Activated T-helper 1 cell treated with Interleukin-2 at 50 U/mL for 16 hours (primary cell): ENCODE data around the gene PRDM11.

Experiments used
- DNase-seq: peaks from one replicate; pipeline ENCODE4 v3.0.0-alpha.2; 2020; ENCODE audit warnings: low read depth

Gene PRDM11

DNA sequence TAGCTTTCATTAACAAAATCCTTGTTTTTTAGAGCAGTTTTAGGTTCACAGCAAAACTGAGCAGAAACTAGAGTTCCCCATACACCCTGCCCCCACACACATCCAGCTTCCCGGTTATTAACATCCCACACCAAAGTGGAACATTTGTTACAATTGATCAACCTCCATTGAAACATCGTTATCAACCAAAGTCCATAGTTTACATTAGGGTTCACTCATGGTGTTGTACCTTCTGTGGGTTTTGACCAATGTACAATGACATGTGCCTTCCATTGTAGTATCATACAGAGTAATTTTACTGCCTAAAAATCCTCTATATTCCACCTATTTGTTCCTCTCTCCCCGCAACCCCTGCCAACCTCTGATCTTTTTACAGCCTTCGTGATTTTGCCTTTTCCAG lies 28.5 kb downstream of the PRDM11 start:
- no peak for DNase-seq

DNA sequence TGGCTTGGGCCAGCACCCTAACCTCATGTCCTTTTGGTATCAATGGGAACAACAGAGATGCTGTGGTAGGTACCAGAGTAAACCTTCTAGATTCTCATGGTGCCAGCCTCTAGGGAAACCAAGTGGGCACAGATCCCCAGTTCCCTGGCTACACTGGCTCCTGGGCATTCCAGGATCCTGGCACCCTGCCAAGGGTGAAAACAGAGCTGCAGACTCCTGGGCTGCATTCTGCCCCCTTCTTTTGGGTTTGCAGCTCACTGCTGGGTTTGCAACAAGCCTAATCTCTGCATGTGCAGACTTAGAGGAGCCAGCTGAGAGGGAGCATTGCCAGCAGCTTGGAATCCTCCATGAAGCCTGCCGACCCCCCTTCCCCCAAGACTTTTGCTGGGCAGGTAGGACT lies 30.6 kb downstream of the PRDM11 start:
- DNase-seq: no peak

DNA sequence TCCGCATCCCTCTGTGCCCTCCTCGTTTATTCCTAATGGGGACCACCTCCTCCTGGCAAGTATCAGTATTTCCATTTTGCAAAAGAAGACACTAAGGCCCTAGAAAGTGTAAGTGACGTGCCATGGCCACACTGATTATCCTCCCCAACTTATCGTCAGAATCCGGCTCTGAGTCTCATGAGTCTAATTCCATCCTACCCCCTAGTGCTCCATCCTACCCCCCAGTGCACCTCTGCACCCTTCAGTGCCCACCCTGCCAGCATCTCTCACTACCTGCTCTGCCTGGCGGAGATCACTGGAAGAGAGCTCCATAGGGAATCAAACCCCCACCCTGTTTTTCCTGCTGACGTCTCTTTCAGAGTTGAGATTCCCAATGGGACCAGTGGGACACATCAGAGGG lies 31.8 kb downstream of the PRDM11 start:
- no peak for DNase-seq

DNA sequence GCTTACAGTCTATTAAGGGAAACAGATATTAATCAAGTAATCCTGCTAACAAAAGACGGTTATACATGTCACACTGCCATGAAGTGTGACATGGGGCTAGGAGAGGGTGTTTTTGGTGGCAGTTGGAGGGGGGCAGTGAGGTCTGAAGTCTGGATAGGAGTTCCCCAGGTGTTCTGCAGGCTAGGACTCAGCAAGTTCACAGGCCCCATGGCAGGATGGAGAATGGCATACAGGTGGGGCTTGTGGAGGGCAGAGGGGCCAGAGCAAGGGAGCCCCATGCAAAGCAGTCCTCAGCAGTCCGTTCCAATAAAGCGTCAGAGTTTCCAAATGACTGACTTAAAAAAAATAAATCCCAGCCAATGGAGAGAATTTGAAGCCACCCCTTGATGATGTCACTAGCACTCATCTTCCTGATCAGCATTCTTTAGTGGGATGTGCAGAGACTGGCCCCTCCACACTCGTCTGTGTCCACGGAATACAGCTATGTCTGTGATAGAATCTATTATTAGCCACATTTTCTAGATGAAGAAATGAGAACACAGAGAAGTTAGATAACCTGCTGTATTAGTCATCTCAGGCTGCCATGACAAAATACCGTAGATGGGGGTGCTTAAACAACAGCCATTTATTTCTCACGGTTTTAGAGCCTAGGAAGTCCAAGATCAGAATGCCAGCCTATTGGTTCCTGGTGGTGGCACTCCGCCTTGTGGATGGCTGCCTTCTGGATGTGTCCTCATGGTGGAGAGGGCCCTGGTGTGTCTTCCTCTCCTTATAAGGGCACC lies 32.6 kb downstream of the PRDM11 start:
- no peak for DNase-seq

DNA sequence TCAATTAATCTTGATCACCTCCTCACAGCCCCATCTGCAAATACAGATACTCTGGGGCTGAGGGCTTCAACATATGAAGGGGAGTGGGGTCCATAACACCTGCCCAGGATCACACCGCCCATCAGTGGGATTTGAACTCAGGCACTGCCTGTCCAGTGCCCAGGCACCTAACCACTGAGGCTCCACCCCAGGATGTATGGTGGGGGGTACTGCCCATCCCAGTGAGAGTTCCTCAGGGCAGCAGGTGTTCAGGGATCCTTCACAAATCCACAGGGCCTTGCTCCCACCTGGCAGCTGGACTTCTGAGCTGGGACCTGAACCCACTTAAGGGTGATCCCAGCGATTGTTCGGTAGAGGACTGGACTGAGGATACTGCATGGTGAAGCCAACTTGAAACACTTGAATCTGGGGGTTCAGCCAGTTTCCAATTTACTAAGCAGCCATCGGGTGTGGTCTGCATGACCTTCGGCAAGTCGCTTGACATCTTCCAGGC lies 33.3 kb downstream of the PRDM11 start:
- no peak for DNase-seq

DNA sequence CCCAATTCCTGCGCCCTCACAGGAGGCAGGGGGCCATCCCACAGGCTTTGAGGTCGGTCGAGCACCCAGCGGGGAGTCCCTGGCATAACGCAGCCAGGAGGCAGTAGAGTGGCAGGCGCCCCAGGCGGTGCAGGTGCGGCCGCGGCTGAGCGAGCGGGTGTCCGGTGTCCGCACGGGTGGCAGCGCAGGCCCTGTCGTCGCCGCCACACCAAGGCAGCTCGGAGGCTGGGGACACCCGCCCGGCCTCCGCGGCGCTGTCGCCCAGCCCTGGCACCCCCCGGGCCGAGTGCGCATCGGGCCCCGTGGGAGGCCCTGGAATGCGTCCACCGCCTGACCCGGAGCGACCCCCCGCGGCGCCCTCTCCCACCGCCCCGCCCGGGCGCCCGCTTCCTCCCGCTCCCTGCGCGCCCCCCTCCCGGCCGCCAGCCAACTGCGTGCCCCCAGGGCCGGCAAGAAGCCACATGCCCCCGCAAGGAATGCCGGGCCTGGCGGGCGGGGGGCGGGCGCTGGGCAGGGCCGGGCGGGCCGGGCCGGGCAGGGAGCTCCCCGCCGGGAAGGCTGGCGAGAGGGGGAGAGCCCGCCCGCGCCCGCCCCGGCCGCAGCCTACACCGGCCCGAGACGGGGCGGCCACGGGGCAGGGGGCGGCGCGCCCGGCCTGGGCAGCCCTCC lies 33.9 kb downstream of the PRDM11 start:
- DNase-seq: no peak

DNA sequence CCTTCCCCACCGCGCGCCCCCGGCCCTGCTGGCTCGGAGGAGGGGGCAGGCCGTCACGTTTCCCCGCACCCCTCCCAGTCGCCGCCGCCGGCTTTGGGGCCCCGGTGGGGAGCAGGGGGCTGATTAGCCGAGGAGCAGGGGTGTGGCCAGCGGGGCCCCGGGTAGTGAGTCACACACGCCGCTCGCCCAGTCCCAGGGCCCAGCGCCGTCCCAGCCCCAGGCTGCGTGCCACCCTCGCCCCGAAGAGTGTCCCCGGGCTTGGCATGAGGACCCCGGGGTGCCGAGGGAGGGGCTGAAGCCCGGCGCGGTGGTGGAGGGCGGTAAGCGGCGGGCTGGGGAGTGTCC lies 34.4 kb downstream of the PRDM11 start:
- DNase-seq: peak; percentile 17

DNA sequence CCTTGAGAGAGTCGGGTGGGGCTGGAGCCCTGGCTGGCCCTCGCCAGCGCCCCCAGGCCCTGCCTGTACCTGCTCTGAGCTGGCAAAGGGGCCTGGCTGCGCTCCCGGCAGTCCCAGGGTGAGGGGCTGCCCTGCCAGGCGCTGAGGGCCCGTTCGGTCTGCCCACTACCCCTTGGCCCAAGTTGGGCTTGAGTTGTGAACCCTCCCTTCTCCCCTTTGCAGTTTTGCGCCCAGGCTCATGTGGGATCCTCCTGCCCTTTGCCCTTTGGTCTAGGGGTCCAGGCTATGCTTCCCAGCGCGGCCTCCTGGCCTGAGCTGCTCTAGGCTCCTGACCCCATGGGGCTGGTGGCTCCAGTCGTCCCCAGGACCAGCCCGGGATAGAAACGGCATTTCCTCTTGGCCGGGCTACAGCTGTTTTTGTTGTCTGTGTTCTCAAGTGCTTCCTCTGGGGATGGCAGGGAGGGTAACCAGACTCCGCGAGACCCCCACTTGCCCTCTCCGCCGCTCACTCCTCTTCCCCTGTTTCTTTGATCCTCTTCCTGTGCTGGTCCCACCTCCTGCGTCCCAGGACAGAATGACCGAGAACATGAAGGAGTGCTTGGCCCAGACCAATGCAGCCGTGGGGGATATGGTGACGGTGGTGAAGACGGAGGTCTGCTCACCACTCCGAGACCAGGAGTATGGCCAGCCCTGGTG lies 34.9 kb downstream of the PRDM11 start:
- no peak for DNase-seq

DNA sequence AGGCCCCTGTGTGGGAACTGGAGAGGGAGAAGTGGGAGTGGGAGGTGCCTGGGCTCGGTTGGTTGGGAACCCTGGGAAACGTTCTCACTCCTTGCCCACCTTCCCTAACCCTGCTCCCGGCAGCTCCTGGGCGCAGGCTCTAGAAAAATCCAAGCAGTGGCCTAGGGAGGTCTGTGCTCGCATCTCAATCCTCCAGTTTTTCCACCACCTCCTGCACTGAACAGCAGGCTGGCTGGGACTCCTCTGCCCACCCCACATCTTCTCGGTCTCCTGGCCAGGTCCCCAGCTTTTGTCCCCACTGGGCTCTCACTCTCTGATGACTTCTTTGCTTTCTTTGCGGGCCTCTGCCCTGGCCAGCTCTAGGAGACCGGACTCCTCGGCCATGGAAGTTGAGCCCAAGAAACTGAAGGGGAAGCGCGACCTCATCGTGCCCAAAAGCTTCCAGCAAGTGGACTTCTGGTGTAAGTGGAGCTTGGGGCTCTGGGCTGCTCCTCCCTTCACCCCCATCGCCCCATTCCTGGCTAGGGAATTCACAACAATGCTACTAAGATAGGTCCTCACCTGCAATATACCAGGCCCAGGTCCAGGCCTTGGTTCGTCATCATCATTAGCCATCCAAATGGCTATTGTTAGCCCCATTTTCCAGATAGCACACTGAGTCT lies 35.6 kb downstream of the PRDM11 start:
- DNase-seq: no peak

DNA sequence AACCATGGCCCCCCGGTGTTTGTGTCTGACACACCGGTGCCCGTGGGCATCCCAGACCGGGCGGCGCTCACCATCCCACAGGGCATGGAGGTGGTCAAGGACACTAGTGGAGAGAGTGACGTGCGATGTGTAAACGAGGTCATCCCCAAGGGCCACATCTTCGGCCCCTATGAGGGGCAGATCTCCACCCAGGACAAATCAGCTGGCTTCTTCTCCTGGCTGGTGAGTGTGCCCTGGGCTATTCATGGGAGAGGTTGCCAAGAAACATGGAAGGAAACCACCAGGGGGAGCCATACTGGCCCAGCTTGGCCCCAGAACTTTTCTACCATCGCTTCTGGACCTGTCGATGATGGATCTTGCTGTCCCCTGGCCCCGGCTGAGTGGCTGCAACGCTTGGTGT lies 36.5 kb downstream of the PRDM11 start:
- DNase-seq: no peak

DNA sequence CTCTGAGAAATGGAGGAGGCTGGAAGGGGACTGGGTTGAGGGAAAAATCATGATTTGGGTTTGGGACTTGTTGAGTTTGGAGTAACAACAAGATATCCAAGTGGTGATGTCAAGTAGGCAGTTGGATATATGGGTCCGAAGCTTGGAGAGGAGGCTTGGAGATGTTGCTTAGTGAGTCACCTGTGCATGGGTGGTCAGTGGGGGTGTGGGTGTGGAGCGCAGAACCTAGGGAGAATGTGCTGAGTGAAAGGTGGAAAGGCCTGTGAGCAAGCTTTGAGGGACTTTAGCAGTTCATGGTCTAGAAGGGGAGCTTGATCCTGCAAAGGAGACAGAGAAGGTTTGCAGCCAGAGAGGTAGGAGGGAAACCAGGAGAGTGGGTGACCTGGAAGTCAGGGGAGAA lies 38.2 kb downstream of the PRDM11 start:
- no peak for DNase-seq

DNA sequence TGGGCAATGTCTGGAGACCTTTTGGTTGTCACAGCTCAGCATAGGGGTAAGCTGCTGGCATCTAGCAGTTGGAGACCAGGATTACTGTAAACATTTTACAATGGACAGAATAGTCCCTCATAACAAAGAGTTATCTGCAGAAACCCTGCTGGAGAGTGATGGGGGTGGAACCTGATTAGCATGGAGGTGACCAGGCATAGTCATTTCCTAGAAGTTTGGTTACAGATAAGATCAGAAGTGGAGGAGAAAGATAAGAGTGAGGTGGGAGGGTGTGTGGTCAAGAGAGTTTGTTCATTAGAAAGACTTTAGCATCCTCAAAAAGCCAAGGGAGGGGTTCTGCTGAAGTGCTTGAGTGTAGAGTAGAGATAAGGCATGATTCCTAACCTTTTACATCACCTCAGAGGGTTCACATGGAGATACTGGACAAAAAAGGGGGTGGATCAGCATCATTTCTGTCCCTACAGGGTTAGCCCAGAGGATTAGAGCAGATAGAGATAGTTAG lies 38.8 kb downstream of the PRDM11 start:
- no peak for DNase-seq

DNA sequence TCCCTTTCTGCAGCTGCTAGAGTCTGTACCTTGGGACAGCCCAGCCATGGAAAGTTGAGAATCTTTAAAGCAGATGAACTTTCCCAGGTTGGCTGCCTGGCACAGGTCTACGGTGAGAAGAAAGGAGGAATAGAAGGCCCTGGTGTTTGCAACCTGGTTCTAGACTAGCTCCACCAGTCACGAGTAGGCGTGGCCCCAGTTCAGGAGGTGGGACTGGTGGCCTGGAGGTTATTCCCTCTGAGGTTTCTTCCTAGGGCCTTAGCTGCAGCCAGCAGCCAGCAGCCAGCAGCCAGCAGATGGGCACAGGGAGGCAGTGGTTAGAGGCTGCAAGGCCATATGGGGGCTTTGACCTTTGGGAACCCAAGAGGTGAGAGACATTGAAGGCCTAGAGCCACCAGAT lies 40.9 kb downstream of the PRDM11 start:
- DNase-seq: no peak

DNA sequence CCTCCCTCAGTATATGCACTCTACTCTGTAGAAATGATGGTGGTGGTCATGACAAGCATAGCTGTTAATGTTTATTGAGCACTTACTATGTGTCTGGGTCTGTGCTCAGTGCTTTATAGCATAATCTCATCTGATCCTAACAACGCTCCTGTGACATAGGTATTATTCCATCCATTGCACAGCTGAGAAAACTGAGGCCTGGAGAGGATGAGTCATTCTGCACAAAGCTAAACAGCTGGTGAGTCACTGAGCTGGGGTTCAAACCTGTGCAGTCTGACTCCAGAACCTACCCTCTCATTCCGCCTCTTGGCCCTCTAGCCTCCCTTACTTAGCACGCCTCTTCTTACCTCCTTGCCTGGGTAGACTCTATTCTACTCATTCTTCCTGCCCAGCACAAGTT lies 41.7 kb downstream of the PRDM11 start:
- no peak for DNase-seq

DNA sequence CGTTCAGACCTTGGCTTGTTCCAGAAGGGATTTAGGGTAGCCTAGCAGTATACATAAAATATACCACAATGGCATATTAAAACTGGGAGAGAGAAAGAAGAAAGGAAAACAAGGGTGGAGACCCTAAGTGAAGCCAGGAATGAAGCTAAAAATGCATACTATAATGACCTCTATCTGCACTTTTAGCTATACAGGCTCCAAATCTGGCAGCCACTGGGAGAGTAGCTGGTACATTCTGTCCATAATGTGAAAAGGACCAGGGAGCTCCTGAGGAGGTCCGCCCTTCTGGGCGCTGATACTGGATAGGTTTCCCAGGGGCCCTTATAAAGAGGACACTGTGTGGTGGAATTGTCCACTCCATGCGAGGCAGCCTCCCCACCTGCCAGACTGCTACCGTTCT lies 42.8 kb downstream of the PRDM11 start:
- no peak for DNase-seq

DNA sequence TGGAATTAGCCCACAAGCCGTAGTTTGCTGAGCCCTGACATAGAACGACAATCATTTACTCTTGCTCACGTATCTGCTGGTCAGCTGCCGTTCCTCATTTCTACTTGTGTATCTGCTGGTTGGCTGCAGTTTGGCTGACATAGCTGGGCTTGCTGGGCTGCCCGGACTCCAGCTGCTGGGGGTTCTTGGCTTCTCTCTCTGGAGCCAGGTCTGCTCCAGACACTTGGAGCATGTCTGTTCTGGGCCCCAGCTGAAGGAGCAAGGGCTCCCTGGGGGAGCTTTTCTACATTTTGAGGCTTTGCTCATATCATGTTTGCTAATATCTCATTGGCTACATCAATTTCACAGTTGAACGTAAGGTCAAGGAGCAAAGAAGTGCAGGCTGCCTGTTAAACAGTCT lies 47.3 kb downstream of the PRDM11 start:
- DNase-seq: no peak

DNA sequence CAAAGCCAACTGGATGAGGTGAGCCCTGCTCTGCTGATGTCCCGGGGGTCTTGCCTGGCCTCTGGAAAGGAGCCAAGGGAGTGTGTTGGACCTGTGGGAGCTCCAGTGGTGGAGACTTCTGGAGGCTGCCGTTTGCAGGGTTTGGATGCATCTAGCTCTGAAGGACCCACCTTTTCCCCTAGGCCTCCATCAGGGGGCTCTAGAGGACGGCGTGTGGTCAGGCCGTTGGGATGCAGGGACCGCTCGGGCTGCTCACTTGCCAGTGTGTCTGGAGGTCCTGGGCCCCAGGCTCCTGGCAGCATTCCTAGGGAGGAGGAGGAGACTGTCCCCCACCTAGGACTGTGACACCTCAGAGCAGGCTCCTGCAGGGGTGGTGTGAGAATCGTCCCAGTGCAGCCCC lies 58.3 kb downstream of the PRDM11 start:
- no peak for DNase-seq

DNA sequence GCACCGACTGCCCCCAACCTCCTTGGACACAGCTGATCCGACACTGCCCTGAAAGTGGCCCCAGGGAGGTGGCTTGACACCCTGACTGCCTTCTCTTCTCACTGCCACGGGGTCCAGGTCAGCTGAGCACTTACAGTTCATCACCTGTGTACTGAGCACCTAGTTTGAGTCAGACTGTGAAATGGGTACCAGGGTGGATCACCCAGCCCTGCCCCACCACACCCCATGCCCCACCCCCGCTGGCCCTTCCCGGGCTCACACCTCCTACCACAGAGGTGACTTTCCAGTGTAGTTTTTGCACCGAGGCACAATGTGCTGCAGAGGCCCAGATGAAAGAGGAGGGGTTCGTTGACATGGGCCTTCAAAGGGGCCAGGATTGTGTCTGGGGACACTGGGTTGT lies 59.5 kb downstream of the PRDM11 start:
- no peak for DNase-seq

DNA sequence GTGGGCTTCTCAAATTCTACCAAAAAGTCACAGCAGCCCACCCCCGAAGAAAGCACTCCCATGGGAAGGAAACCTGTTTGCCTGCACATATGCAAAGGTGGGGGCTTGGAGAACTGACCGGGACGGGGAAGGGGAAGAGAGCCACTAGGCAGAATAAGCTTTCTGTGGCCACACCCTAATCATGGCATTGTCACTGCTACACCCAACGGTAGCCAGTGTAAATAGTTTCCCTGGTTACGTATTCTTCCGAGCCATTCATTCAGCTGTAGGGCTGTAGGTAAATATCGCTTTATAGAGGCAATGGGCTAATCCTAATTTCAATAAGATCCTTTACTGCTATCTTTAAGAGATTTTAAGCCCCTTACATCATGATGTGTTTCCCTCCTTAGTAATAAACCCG lies 61.7 kb downstream of the PRDM11 start:
- no peak for DNase-seq

DNA sequence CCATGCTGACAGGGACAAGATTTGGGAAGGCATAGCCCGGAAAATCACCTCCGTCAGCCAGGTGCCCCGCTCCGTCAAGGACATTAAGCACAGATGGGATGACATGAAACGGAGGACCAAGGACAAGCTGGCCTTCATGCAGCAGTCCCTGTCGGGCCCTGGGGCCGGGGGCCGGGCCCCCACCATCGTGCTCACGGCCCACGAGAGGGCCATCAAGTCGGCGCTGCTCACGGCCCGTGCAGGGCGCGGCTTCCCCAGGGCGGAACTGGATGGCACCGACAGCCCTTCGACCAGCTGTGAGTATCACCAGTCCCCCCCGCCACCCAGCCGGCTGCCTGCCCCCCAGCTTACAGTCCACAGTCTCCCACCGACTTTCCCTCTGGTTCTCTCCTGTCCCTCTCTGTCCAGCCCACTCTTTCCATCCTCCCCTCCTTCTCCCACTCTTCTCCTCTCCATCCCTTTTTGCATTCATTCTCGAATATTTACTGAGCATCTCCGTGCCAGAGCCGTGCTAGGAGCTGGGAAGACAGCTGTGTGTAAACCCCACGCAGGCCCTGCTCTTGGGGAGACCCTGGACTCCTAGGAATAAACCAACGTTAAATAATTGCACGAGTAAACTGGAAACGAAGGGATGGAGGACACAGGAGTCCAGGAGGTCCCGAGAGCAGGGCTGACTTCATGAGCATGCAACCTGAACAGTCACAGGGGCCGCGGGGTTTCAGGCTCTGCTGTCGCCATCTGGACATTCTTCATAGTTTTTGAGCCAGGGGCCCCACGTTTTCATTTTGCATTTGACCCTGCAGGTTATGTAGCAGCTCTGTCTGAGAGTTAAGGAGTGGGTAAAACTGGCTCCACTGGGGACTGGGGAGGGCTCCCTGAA lies 62.8 kb downstream of the PRDM11 start:
- no peak for DNase-seq

DNA sequence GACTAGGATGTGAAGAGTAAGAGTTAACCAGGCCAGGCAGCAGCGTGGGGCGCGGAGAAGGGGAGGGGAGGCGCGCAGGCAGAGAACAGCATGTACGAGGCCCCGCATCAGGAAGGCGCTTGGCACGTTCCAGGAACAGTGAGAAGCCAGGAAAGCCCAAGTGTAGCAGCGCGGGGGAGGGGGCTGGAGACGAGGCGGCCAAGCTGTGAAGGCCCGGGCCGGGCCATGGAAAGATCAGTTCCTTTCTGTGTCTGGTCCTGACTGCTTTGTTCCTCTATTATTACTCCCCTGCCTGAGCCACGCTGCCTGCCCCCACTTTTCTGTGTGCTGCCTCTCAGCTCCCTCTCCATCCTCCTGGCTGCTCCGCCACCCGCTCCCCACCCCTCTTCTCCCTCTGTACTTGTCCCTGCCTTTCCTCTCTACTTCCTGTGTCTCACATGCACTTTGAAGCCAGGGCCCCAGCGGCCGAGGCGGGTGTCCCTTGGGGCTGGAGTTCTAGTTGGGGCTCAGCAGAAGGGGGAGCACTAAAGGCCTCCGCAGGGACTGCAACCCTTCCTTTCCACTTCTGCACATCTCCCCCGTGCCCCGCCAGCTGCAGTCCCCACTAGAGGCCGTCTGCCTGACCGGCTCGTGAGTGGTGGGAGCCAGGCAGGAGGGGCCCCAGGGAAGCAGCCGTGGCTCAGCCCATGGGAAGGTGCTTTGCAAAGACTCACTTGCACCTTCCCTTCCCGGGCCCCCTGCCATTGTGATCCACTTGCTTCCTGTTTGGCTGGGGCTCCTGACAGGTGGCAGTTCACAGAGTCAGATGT lies 63.7 kb downstream of the PRDM11 start:
- no peak for DNase-seq
